Gastroesophageal sphincter (tissue), 4 donors: ENCODE measurements around the gene ARHGEF2. TPM values are rescaled to one million over a fixed set of nuclear protein-coding genes. Genes with fewer than 3 reads are reported as not detected.

Experiments
- ATAC-seq: fragments of 150-250 bp; one replicate; pipeline ENCODE4 v1.9.1; 2016; ENCODE audit warnings: mild to moderate bottlenecking, moderate library complexity
- H3K27ac ChIP-seq, 4 donors: fragments of 200-600 bp; sonication (generic) in 3 of 4; 1 replicate in 3 of 4; 2 replicates in 1 of 4; pipeline ENCODE4 v1.5.1; 2016 to 2019
- H3K27me3 ChIP-seq: fragments of 200-600 bp; sonication (generic); one replicate; pipeline ENCODE4 v1.5.1; 2019
- H3K36me3 ChIP-seq, 2 donors: fragments of 200-600 bp; sonication (generic); one replicate each; pipeline ENCODE4 v1.5.1; 2019; ENCODE audit warnings: control low read depth in 1 of 2
- H3K4me1 ChIP-seq, 3 donors: fragments of 200-600 bp; sonication (generic); 1 replicate in 2 of 3; 2 replicates in 1 of 3; pipeline ENCODE4 v1.5.1; 2016 to 2019; ENCODE audit warnings: control low read depth in 2 of 3
- H3K4me3 ChIP-seq, 2 donors: fragments of 200-600 bp; sonication (generic); one replicate each; pipeline ENCODE4 v1.5.1; 2019; ENCODE audit warnings: mild to moderate bottlenecking in 1 of 2, moderate library complexity in 1 of 2
- H3K9me3 ChIP-seq, 3 donors: fragments of 200-600 bp; sonication (generic); one replicate each; pipeline ENCODE4 v1.5.1; 2017 to 2019; ENCODE audit warnings: control low read depth in 2 of 3
- CTCF ChIP-seq, 4 experiments: fragments of 200-600 bp in 2 of 4; fragments of 450-650 bp in 2 of 4; sonication (generic) in 1 of 4; IDR thresholded peaks; one replicate each; pipeline ENCODE4 v1.5.1; 2017 to 2019; ENCODE audit warnings: antibody characterized with exemption in 4 of 4, mild to moderate bottlenecking in 2 of 4, moderate library complexity in 2 of 4
- EP300 ChIP-seq: sonication (generic); formaldehyde crosslinking; IDR thresholded peaks from one replicate; pipeline ENCODE4 v1.6.1; 2017; ENCODE audit warnings: antibody characterized with exemption, mild to moderate bottlenecking
- POLR2A ChIP-seq, 2 donors: fragments of 450-650 bp; IDR thresholded peaks; one replicate each; pipeline ENCODE4 v1.6.1; 2017; ENCODE audit warnings: antibody characterized with exemption in 2 of 2, mild to moderate bottlenecking in 2 of 2, moderate library complexity in 1 of 2
- POLR2AphosphoS5 ChIP-seq: sonication (generic); formaldehyde crosslinking; IDR thresholded peaks from one replicate; pipeline ENCODE4 v1.6.1; 2017; ENCODE audit warnings: antibody characterized with exemption
- WGBS, 2 donors: methylation state at CpG; one replicate each; pipeline ENCODE4 v1.1.5; 2018; ENCODE audit warnings: low coverage in 1 of 2; 5-methylcytosine and 5-hydroxymethylcytosine counted together
- total RNA-seq, 4 donors: library from RNA; depleted of rRNA; stranded (reverse); fragments of >200 nt; gene quantifications; one replicate each; pipeline ENCODE4 v1.1.0, GENCODE V29; 2016

Gene ARHGEF2
- total RNA-seq, 4 donors from 2014 or later: 69.7 to 94.0 (median 82.6) TPM

DNA sequence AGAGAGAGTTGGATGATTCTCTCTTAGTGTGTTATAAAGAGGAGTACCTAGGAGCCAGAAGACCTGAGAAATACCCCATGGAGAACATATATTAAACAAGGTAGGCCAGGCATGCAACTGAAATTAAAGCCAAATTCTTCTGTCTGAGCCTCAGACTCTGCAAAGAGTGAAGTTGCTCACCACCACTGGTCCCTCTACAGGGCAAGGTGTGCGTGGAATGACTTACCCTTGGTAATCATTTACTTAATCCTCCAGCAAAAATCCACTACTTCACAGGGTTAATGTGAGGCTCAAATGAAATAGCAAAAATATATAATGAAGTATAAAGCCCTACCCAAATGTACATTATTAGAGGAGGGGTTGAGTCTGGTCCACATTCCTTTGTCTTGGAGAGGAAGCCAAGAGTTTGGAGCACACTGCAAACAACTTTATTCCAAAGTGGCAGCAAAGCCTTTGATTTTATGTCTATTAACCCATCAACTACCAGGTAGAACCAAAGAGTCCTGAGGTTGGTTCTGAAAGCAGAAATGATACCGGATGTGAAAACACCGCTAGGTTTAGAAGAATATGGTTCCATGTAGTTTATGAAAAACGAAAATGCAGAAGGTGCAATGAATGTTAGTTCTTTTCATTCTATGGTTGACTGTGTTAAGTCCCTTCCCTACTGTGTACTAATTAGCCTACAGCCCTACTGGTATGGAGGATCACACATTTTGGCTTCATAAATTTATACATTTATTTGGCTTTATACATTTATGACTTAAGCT lies 33.9 kb upstream of the ARHGEF2 start:
- H3K36me3 ChIP-seq: peaks cover 0 to 95% of the 10 kb centered on the region in 2 donors

GRCh38 chr1:156009404-156009803 lies 31.1 kb upstream of the ARHGEF2 start:
- 49 to 64% methylated on average over 2 to 3 of the region's 3 CpGs for WGBS, 2 donors

More for the DNA sequence above, 33.9 kb upstream of the ARHGEF2 start:
- no peaks in the 10 kb centered on the region for H3K9me3 ChIP-seq
- TF ChIP-seq POLR2AphosphoS5: no peak
- no peak for ATAC-seq
- 92 to 95% methylated on average over 3 to 4 of the region's 4 CpGs for WGBS, 2 donors
- H3K27me3 ChIP-seq: no peaks in the 10 kb centered on the region
- H3K4me3 ChIP-seq: no peak overlapping the region
- H3K4me1 ChIP-seq: no peaks in the 10 kb centered on the region
- H3K27ac ChIP-seq: no peak overlapping the region

DNA sequence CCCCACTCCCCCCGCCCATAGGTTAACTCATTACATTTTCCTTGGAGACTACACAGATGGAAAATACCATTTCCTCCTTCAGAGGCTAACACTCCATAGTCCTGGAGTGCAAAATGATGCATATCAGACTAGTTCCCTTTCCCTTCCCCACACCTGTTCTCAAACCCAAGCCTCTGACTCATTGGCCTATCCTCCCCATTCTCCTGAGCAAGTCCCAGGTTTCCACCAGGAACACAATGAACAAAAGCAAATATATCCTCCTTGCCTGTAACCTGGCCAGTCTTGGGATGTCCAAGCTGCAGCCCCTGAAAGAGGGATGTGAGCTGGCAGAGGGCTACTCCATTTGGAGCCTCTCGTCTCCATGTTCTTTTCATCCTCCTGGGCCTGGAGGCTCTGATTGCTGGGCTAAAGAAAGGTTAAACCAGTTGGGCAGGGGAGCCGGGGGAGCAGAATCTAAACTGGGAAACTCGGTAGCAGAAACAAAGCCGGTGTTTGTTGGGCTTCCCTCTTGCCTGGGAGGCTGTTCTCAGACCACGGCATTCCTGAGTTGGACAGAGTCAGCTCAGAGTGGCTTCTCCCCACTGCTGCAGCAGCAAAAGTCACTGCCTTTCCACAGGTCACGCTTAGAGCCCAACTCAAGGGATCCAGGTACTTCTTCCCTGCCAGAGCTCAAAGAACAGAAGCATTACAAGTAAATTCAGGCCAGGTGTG lies 28.5 kb upstream of the ARHGEF2 start:
- Histone ChIP-seq H3K36me3 (peaks cover 0 to 41% of the 10 kb centered on the region in 2 donors), H3K27me3 (no peaks in the 10 kb centered on the region), H3K4me3 (no peak overlapping the region), H3K9me3 (no peaks in the 10 kb centered on the region), H3K27ac (no peak overlapping the region), H3K4me1 (no peaks in the 10 kb centered on the region)
- TF ChIP-seq CTCF (IDR thresholded peaks at IDR 0.05): no peak
- TF ChIP-seq EP300: no peak
- no peak for TF ChIP-seq POLR2AphosphoS5
- no peak for ATAC-seq
- 52 to 100% methylated on average over 1 to 7 of the region's 7 CpGs for WGBS, 2 donors

More at GRCh38 chr1:156009404-156009803, 31.1 kb upstream of the ARHGEF2 start:
- Histone ChIP-seq H3K36me3 (peaks cover 0 to 67% of the 10 kb centered on the region in 2 donors), H3K27ac (no peak overlapping the region), H3K27me3 (no peaks in the 10 kb centered on the region), H3K4me1 (no peaks in the 10 kb centered on the region), H3K9me3 (no peaks in the 10 kb centered on the region), H3K4me3 (no peak overlapping the region)
- ATAC-seq: no peak
- TF ChIP-seq EP300 (no peak), POLR2AphosphoS5 (no peak)

- Histone ChIP-seq H3K27me3 (no peaks in the 10 kb centered on the region), H3K4me3 (no peak overlapping the region), H3K27ac (no peak overlapping the region), H3K4me1 (no peaks in the 10 kb centered on the region), H3K9me3 (no peaks in the 10 kb centered on the region), H3K36me3 (peaks cover 0 to 23% of the 10 kb centered on the region in 2 donors)
- ATAC-seq: peak; percentile 19
- TF ChIP-seq EP300: no peak
- TF ChIP-seq POLR2AphosphoS5: no peak
- no peak for TF ChIP-seq CTCF (IDR thresholded peaks at IDR 0.05)
- no peak for TF ChIP-seq POLR2A (IDR thresholded peaks at IDR 0.05)
- WGBS, 2 donors: 100% methylated on average over 1 to 2 of the region's 4 CpGs
Measured at GRCh38 chr1:156004843-156005584, 26.7 kb upstream of the ARHGEF2 start.

GRCh38 chr1:156003923-156004188 lies 25.5 kb upstream of the ARHGEF2 start:
- H3K4me3 ChIP-seq: no peak overlapping the region
- no peak overlapping the region for H3K27ac ChIP-seq
- TF ChIP-seq CTCF (IDR thresholded peaks at IDR 0.05) (no peak), POLR2AphosphoS5 (no peak), EP300 (no peak), POLR2A (IDR thresholded peaks at IDR 0.05) (no peak)
- no peak for ATAC-seq
- no peaks in the 10 kb centered on the region for H3K4me1 ChIP-seq
- peaks cover 0 to 11% of the 10 kb centered on the region in 2 donors for H3K36me3 ChIP-seq
- no peaks in the 10 kb centered on the region for H3K27me3 ChIP-seq
- WGBS, 2 donors: 42 to 46% methylated on average over 2 of the region's 2 CpGs
- no peaks in the 10 kb centered on the region for H3K9me3 ChIP-seq
